Endothelial cell of umbilical vein (primary cell): ENCODE results near the gene REEP2. TPM values are rescaled to one million over a fixed set of nuclear protein-coding genes. Genes with fewer than 3 reads are reported as not detected.

Experiments used
- BruUV-seq: library from RNA; stranded (reverse); fragments of 400-500 nt; replicated peaks from 2 replicates; lab custom pipeline; 2021; lab: Mats Ljungman, UMichigan
- CTCF ChIA-PET: fragments of 300-600, 350-600 bp; sonication (Branson Sonifier 250); formaldehyde crosslinking; loops from one replicate; lab custom pipeline; 2021; ENCODE audit warnings: antibody characterized with exemption, inconsistent platforms; lab: Charles Lee
- POLR2A ChIA-PET: fragments of 300-600, 350-600 bp; sonication (Branson Sonifier 250); formaldehyde crosslinking; loops from one replicate; lab custom pipeline; 2021; ENCODE audit warnings: antibody characterized with exemption, inconsistent platforms; lab: Charles Lee
- DNase-seq: peaks from one replicate; pipeline ENCODE4 v3.0.0-alpha.2; 2011; ENCODE audit warnings: low read depth, low spot score
- FAIRE-seq: peaks from 2 replicates; lab custom pipeline; 2011; peaks lifted over from hg19 to GRCh38; lab: Jason Lieb, UNC
- H2AFZ ChIP-seq: 2 replicates; pipeline ENCODE4 v1.6.0; 2012; ENCODE audit warnings: low read depth, low read length, control low read depth, inconsistent platforms
- H3K27ac ChIP-seq: 2 replicates; pipeline ENCODE4 v1.5.1; 2011; ENCODE audit warnings: low read depth, mild to moderate bottlenecking, control low read depth, low read length, moderate library complexity; ENCODE audit not compliant: insufficient read depth
- H3K27me3 ChIP-seq, 2 experiments: 2 replicates each; pipeline versions ENCODE4 v1.6.0 to v1.6.1; 2011; ENCODE audit warnings: low read length in 2 of 2, mixed read lengths in 1 of 2; ENCODE audit not compliant: control insufficient read depth in 2 of 2, insufficient read depth in 2 of 2
- H3K36me3 ChIP-seq, 2 experiments: 2 replicates in 1 of 2; 3 replicates in 1 of 2; pipeline ENCODE4 v1.5.1; 2011; ENCODE audit warnings: low read length in 2 of 2, mild to moderate bottlenecking in 1 of 2, moderate library complexity in 1 of 2; ENCODE audit not compliant: control insufficient read depth in 2 of 2, insufficient read depth in 2 of 2; ENCODE audit errors: extremely low read depth in 1 of 2
- H3K4me1 ChIP-seq: 3 replicates; pipeline ENCODE4 v1.5.1; 2011; ENCODE audit warnings: mild to moderate bottlenecking, low read length; ENCODE audit not compliant: control insufficient read depth, insufficient read depth; ENCODE audit errors: extremely low read depth
- H3K4me2 ChIP-seq: 2 replicates; pipeline ENCODE4 v1.6.1; 2011; ENCODE audit warnings: low read length, control low read depth, mixed read lengths; ENCODE audit not compliant: insufficient read depth
- H3K4me3 ChIP-seq, 3 experiments: fragments of 200-600 bp in 1 of 3; sonication (generic), shearing (Covaris generic) in 1 of 3; replicated peaks in 1 of 3; 2 replicates each; pipeline ENCODE4 v1.5.1; 2011 to 2016; ENCODE audit warnings: control low read depth in 3 of 3, low read length in 3 of 3, mild to moderate bottlenecking in 2 of 3, inconsistent platforms in 1 of 3, low read depth in 1 of 3, moderate library complexity in 1 of 3; ENCODE audit not compliant: insufficient read depth in 1 of 3
- H3K79me2 ChIP-seq: 2 replicates; pipeline ENCODE4 v1.6.0; 2012; ENCODE audit warnings: low read length, inconsistent platforms; ENCODE audit not compliant: control insufficient read depth, insufficient read depth
- H3K9ac ChIP-seq: replicated peaks from 2 replicates; pipeline ENCODE3; 2011; ENCODE audit warnings: low read length, control low read depth; ENCODE audit not compliant: insufficient read depth; ENCODE audit errors: extremely low read depth
- H3K9me1 ChIP-seq: replicated peaks from 3 replicates; pipeline ENCODE4 v1.6.0; 2011; ENCODE audit warnings: mild to moderate bottlenecking, low read length; ENCODE audit not compliant: control insufficient read depth, insufficient read depth; ENCODE audit errors: extremely low read depth
- H3K9me3 ChIP-seq: replicated peaks from 2 replicates; pipeline ENCODE4 v1.5.1; 2012; ENCODE audit warnings: low read length, inconsistent platforms; ENCODE audit not compliant: control insufficient read depth, insufficient read depth
- H4K20me1 ChIP-seq: replicated peaks from 2 replicates; pipeline ENCODE3; 2011; ENCODE audit warnings: mild to moderate bottlenecking, low read length; ENCODE audit not compliant: control insufficient read depth, insufficient read depth; ENCODE audit errors: extremely low read depth
- EZH2 ChIP-seq: IDR thresholded peaks from 2 replicates; pipeline ENCODE4 v1.6.1; 2012; ENCODE audit warnings: borderline replicate concordance, low read depth, mild to moderate bottlenecking, moderate library complexity, low read length, inconsistent platforms; ENCODE audit not compliant: severe bottlenecking
- FOS ChIP-seq: IDR thresholded peaks from 2 replicates; pipeline ENCODE4 v1.6.1; 2011; ENCODE audit warnings: mild to moderate bottlenecking, low read length, moderate library complexity, borderline replicate concordance; ENCODE audit not compliant: insufficient read depth
- MYC ChIP-seq: IDR thresholded peaks from one replicate; pipeline ENCODE4 v1.6.1; 2011; ENCODE audit warnings: mild to moderate bottlenecking, low read depth, low read length
- dilution Hi-C: fragments of 300-500 bp; cut with MboI; formaldehyde crosslinking; loops from one replicate; pipeline ENCODE4 v1.15.0; 2019; ENCODE audit warnings: low sequenced_read_pairs; ENCODE audit not compliant: extremely low pct_ligation_motif_present
- intact Hi-C: fragments of 100-400 bp; cut with micrococcal nuclease; formaldehyde crosslinking; loops from one replicate; pipeline ENCODE4 v1.10.0; 2022
- polyA plus RNA-seq, 4 experiments: library from polyadenylated mRNA; depleted of rRNA in 3 of 4; stranded (reverse) in 3 of 4; unstranded in 1 of 4; fragments of >200 nt; gene quantifications; 2 replicates each; pipeline versions ENCODE4 v1.2.1 to v1.2.3, GENCODE V29; 2011 to 2012; ENCODE audit warnings: missing spikeins in 1 of 4
- total RNA-seq: library from RNA; stranded (reverse); gene quantifications from 2 replicates; pipeline ENCODE4 v1.2.3, GENCODE V29; 2021
- TF ChIP-seq, protein P1 (sequence below), 2 donors: IDR thresholded peaks; 1 replicate in 1 of 2; 2 replicates in 1 of 2; pipeline ENCODE4 v1.5.1; 2011; ENCODE audit warnings: low read length in 2 of 2, mild to moderate bottlenecking in 2 of 2, moderate library complexity in 2 of 2, control low read depth in 1 of 2, inconsistent platforms in 1 of 2, low read depth in 1 of 2; ENCODE audit not compliant: insufficient read depth in 1 of 2; ENCODE audit errors: extremely low read depth in 1 of 2
- TF ChIP-seq, protein P2 (sequence below): IDR thresholded peaks from 2 replicates; pipeline ENCODE4 v1.6.1; 2011; ENCODE audit not compliant: insufficient read depth, insufficient read length

REEP2 gene
- total and polyA plus RNA-seq, 2 donors (not counting 3 experiments of a cell fraction or from before 2014, with no cell fraction given): 4.0 to 4.8 TPM

GRCh38 chr5:138468966-138469539 lies 30.2 kb downstream of the REEP2 start:
- no peak overlapping the region for H2AFZ ChIP-seq
- no peaks in the 10 kb centered on the region for H4K20me1 ChIP-seq
- dilution Hi-C loops: no loop called here
- TF ChIP-seq, protein P1, sequence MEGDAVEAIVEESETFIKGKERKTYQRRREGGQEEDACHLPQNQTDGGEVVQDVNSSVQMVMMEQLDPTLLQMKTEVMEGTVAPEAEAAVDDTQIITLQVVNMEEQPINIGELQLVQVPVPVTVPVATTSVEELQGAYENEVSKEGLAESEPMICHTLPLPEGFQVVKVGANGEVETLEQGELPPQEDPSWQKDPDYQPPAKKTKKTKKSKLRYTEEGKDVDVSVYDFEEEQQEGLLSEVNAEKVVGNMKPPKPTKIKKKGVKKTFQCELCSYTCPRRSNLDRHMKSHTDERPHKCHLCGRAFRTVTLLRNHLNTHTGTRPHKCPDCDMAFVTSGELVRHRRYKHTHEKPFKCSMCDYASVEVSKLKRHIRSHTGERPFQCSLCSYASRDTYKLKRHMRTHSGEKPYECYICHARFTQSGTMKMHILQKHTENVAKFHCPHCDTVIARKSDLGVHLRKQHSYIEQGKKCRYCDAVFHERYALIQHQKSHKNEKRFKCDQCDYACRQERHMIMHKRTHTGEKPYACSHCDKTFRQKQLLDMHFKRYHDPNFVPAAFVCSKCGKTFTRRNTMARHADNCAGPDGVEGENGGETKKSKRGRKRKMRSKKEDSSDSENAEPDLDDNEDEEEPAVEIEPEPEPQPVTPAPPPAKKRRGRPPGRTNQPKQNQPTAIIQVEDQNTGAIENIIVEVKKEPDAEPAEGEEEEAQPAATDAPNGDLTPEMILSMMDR (IDR thresholded peaks at IDR 0.05; ENCODE audit: extremely low read depth in 1 of 2, insufficient read depth in 1 of 2, low read depth in 1 of 2, low read length in 2 of 2): no peak
- TF ChIP-seq, protein P2, sequence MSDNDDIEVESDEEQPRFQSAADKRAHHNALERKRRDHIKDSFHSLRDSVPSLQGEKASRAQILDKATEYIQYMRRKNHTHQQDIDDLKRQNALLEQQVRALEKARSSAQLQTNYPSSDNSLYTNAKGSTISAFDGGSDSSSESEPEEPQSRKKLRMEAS: no peak
- TF ChIP-seq FOS: no peak
- no peak for TF ChIP-seq MYC
- no peak for TF ChIP-seq EZH2
- H3K4me2 ChIP-seq: no peak overlapping the region
- peaks cover 0 to 3% of the 10 kb centered on the region in 2 experiments for H3K36me3 ChIP-seq
- peaks cover 5% of the 10 kb centered on the region for H3K79me2 ChIP-seq
- no TSS peak for BruUV-seq
- H3K9ac ChIP-seq: no peak overlapping the region
- H3K9me1 ChIP-seq: no peaks in the 10 kb centered on the region
- intact Hi-C loops: no loop called here
- ChIA-PET POLR2A (interaction anchor here (0.7 kb wide), 1 partner anchor 21 kb away, joined by 3 read pairs; no protein-coding TSS in a partner anchor), CTCF (interaction anchor here (0.9 to 1.5 kb wide), 2 partner anchors 27 to 35 kb away, joined by 4 read pairs; no protein-coding TSS in a partner anchor)
- peaks cover 10% of the 10 kb centered on the region for H3K4me1 ChIP-seq
- H3K9me3 ChIP-seq: no peaks in the 10 kb centered on the region
- FAIRE-seq (no peak), DNase-seq (peak; percentile 3)
- no peak overlapping the region for H3K27ac ChIP-seq
- no peak overlapping the region for H3K4me3 ChIP-seq
- H3K27me3 ChIP-seq: no peaks in the 10 kb centered on the region
